ENCODE measurements around the gene TMEM181. TPM values are rescaled to one million over a fixed set of nuclear protein-coding genes. Genes with fewer than 3 reads are reported as not detected.
A peak's percentile ranks its signal among the peaks of the same experiment; 100 is the strongest.

The TMEM181 gene
- total and polyA plus RNA-seq, 2 experiments from 2014 or later: 11.9 to 25.2 TPM

GRCh38 chr6:158634695-158635426 lies 75.0 kb downstream of the TMEM181 start (continued):
- TF ChIP-seq ZNF462 (CRISPR knock-in tag; IDR thresholded peaks at IDR 0.05) (no peak), ETS1 (IDR thresholded peaks at IDR 0.05) (no peak)

- no peak overlapping the region for H3K4me3 Mint-ChIP-seq
- Histone ChIP-seq H3K27me3 (ENCODE audit: insufficient read depth) (no peaks in the 10 kb centered on the region), H3K27ac (ENCODE audit: low read depth) (peak overlapping the region; percentile 51), H4K20me1 (replicated peaks; ENCODE audit: insufficient read depth) (peaks cover 13% of the 10 kb centered on the region), H3K4me2 (no peak overlapping the region), H3F3A (replicated peaks; ENCODE audit: low read depth) (no peaks in the 10 kb centered on the region), H3K79me2 (replicated peaks; ENCODE audit: insufficient read depth) (peaks cover 10% of the 10 kb centered on the region), H3K36me3 (ENCODE audit: insufficient read depth) (no peaks in the 10 kb centered on the region; the same call in 1 of the 2 replicates), H3K4me1 (ENCODE audit: insufficient read depth) (no peaks in the 10 kb centered on the region), H3K4me3 (no peak overlapping the region), H2AFZ (no peak overlapping the region), H3K9me2 (ENCODE audit: insufficient read depth) (no peaks in the 10 kb centered on the region)
- H3K4me1 Mint-ChIP-seq: peaks cover 7% of the 10 kb centered on the region; the same call in 2 of the 3 replicates
- TF ChIP-seq ETS1 (IDR thresholded peaks at IDR 0.05): no peak
- no peak for ATAC-seq
- peaks cover 8% of the 10 kb centered on the region for H3K27me3 Mint-ChIP-seq (ENCODE audit: insufficient read depth, low read depth, poor library complexity)
- no peak overlapping the region for H3K27ac Mint-ChIP-seq
- no peaks in the 10 kb centered on the region for H3K9me3 Mint-ChIP-seq
- peaks cover 47% of the 10 kb centered on the region for H3K36me3 Mint-ChIP-seq (ENCODE audit: low read depth)
- no peak for DNase-seq (ENCODE audit: low spot score)
These were observed 75.7 kb downstream of the TMEM181 start for GRCh38 chr6:158635427-158636073.

Measured in GM23338 (cell line).